NCI-H226 (cell line): ENCODE data around the gene NOTUM.

ENCODE experiments used
- DNase-seq: peaks from one replicate; pipeline ENCODE4 v3.0.0-alpha.2; 2015

Gene NOTUM

DNA sequence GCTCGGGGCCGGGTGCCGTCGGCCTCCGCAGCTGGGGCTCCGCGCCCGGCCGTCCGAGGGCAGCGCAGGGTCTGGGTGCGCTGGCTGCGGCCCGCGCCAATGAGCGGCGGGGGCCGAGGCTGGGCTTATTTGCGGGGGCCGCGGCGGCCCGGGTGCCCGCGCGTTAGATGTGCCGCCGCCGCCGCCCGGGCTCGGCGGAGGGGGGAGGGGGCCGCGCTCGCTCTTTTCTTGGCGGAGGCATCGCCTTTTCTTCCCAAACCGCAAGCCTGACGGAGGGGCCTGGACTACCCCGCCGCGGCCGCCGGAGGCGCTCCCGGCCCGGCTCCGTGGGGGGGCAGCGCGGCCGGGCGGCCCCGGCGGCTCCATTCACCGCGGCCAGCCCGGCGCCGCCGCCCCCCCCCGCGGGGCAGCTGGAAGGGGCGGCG, at the start of gene NOTUM:
NOTUM (minus strand) TSS at position 101 of the 425 bp plus-strand sequence. CDS start 278 bp downstream, outside the sequence.
- DNase-seq = peak; percentile 26

GRCh38 chr17:82009413-82009812, 48.4 kb upstream of the NOTUM start:
- no peak for DNase-seq

GRCh38 chr17:82008941-82009405, 48.0 kb upstream of the NOTUM start:
- no peak for DNase-seq

GRCh38 chr17:82008258-82008940, 47.4 kb upstream of the NOTUM start:
- no peak for DNase-seq

DNA sequence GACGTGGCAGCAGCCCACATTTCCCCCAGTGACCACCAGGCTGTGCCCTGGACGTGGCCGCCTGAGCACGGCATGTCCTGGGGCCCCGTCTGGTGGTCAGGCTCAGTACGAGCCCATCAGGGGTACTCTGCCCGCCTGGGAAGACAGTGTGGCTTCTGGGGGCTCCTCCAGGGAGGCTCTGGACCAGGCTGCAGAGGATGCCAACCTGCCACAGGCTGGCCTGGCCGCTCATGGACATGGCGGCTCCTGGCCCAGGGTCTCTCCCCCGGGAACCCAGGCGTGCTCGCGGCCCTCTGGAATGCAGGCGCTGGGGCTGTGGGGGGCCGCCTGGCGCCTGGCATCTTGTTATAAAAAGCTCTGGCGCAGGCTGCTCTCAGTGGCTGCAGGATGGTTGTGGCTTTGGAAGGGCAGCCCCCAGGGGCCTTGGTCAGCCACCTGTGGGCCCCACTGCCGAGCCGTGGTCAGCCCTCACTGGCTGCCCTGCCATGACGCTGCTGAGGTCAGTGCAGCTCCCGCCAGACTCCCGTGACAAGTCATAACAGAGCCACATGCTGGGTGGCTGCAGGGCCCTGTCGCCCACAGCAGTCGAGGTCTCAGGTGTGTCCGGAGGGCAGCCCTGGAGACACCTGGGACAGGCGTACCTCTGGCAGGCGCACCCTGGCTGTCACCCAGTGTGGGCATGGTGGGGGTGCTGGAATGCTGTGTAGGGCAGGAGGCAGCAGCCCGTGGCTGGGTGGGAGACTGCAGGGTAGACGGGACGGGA, 46.7 kb upstream of the NOTUM start:
- no peak for DNase-seq

DNA sequence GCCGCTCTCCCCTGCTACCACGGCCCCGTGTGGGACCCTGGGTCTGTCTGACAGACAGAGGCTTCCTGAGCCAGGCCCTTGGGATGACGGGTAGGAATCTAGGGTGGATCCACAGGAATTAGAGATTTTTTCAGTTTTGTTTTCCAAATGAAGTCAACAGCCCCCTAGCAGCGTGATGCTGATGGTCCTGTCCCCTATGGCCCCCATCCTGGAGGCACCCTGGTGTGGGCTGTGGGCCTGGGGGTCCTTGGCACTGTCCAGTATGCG, 46.2 kb upstream of the NOTUM start:
- DNase-seq = no peak

GRCh38 chr17:82006468-82007227, 45.7 kb upstream of the NOTUM start:
- peak; percentile 81 for DNase-seq

DNA sequence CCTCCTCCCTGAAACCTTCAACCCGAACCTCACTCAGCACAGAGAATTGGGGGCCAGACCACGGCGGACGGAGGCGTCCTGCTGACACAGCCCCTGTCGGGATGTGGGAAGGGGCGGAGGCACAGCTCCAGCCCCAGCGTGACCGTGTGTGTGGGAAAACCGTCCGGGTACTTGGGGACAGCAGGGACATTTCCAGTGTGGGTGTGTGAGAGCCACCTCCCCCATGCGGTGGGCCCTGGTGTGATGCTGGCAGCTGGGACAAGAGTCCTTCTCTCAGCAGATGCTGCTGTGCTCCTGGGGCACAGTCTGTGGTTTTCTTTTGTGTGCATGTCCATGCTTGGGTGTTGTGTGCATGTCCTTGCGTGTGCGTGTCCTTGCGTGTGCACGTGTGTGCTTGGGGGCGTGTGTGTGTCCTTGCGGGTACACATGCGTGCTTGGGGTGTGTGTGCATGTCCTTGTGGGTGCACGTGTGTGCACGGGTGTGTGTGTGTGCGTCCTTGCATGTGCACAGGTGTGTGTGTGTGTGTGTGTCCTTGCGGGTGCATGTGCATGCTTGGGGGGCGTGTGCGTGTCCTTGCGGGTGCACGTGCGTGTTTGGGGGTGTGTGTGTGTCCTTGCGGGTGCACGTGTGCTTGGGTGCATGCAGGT, 44.8 kb upstream of the NOTUM start:
- no peak for DNase-seq

DNA sequence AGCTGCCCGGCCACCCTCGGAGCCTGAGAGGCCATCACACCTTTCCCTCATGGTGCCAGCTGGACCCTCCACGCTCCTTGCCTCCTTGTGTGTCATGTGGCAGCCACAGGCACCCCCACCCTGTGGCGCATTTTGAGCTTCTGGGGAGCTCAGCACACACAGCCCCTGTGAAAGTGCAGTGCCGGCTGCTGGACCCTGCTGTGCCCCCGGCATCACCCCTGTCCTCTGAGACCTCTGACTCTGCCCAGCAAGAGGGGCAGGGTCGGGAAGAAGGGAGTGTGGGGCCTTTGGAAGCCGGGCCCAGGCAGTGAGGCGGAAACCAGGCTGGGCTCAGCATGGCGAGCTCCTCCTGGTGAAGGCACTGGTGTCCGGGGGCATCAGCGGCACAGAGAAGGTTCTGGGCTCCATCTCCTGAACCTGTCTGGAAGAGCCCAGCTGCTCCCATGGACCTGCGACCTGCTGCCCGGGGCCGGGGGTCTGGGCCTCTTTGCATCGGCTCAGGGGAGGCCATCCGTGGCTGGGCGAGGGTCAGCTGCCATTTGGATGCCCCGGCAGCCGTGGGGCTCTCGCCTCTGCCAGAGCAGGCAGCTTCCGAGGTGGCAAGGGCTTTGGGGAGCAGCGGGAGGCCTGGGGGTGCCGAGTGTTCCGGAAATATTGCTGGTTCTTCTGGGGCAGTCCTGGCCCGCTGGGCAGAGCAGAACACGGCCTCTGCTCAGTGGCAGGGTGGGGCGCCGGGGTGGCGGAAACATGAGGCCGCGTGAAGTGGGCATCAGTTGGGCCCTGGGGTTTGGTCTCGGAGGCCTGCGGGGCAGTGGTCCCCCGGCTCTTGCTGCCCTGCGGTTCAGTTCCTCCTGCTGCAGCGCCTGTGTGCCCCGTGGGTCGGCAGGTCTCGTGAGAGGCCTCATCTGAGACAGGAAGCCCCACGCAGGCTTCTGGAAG, 43.8 kb upstream of the NOTUM start:
- no peak for DNase-seq

- peak; percentile 99 for DNase-seq
Measured at GRCh38 chr17:82003411-82004381, 42.7 kb upstream of the NOTUM start.

DNA sequence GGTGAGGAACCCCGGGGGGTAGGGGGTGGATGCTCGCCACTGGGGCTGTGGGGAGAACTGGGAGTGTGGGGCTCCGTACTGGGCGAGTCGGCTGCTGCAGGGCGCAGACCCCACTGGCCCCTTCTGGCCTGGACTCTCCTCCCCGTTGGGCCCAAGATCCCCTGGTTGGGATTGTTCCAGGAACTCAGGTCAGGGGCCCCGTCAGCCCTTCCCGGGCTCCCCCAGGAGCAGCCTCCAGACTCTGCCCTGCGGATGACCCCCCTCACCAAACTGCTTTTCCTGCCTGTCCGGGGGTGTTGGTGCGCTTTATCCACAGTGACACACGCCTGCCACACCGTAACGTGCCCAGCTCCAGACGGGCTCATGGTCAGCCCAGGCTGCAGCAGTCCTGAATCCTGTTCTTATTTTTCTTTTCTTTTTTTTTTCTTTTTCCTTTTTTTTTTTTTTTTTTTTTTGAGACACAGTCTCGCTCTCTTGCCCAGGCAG, 40.6 kb upstream of the NOTUM start:
- DNase-seq = no peak

DNA sequence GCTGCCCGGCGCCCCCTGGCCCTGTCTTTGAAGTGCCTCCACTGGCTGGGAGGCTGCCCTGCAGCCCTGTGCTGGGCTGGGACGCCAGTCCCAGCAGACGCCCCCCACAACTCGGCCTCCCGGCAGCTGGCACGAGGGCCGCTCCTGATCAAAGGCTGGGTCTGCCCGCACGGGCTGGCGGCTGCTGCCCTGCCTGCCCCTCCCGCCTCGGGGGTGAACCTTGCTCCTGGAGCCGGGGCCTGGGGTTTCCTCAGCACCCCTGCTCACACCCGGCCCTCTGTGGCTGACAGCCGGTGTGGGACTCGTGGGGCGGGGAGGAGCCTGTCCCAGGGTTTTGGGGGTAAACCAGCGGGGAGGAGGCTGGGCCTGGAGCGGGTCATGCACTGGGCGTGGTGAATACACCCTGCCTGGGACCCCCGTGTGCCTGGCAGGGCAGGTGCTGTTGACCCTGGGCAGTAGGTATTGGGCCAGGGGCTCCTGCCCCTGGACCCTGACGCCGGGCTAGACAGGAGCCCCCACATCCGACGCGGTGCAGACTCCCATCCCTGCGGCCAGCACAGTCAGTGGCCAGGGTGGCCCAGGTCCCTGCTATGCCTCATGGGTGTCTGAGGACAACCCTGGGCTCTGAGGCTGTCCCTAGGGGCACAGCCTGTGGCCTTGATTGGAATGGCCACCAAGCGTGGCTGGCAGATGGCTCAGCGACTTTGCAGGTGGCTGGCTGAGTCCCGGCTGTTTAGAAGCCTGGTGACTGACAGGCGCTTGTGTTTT, 40.0 kb upstream of the NOTUM start:
- no peak for DNase-seq

GRCh38 chr17:81999976-82000802, 39.2 kb upstream of the NOTUM start:
- DNase-seq = no peak

- DNase-seq = no peak
Measured at GRCh38 chr17:81999587-81999975, 38.6 kb upstream of the NOTUM start.

- DNase-seq = no peak
Measured at GRCh38 chr17:81998691-81999438, 37.9 kb upstream of the NOTUM start.

GRCh38 chr17:81998212-81998611, 37.2 kb upstream of the NOTUM start:
- DNase-seq = no peak

- no peak for DNase-seq
Measured at GRCh38 chr17:81996757-81997441, 35.9 kb upstream of the NOTUM start.
